NB4 (cell line): ENCODE data around the gene EPB41L3.

Experiments
- POLR2A ChIP-seq: IDR thresholded peaks from 2 replicates; pipeline ENCODE4 v1.6.1; 2011; ENCODE audit warnings: mild to moderate bottlenecking; ENCODE audit not compliant: insufficient read length; ENCODE audit errors: extremely low read depth
- TF ChIP-seq, protein P1 (sequence below): IDR thresholded peaks from one replicate; pipeline ENCODE4 v1.5.1; 2012; ENCODE audit warnings: low read depth, low read length
- TF ChIP-seq, protein P2 (sequence below): IDR thresholded peaks from 2 replicates; pipeline ENCODE4 v1.6.1; 2011; ENCODE audit warnings: low read depth, low read length

DNA sequence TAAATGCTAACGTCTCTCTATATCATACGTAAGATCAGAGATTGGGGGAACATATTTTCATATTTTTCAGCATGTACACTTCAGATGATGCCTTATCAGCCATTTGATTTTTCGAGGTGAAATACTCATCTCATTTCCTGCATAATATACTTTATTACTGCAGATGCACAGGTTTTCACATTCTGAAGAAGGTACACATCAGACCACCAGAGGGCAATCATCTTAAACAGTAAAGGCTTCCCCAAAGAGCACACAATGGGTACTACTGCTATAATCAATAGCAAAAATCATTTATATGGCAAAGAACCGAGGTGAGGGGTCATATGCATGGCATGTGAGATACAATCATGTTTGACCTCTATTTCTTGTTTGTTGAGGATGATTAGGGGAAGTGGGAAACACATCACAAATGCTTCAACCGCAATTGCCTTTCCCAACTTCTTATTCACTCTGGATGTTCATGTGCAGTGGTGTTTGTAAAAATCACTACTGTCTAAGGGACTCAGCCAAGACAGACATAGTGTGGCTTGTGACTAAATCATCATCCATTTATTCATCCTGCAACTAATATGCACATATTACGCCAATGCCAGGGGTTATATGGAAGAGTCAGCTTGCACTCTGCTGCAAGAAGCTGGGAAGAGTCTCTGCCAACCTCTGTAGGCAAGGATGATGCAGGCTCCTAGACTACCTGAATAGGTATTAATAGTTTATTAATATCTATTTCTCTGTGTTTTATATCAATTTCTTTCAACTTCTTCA is 118.7 kb downstream of the EPB41L3 start:
- TF ChIP-seq, protein P1, sequence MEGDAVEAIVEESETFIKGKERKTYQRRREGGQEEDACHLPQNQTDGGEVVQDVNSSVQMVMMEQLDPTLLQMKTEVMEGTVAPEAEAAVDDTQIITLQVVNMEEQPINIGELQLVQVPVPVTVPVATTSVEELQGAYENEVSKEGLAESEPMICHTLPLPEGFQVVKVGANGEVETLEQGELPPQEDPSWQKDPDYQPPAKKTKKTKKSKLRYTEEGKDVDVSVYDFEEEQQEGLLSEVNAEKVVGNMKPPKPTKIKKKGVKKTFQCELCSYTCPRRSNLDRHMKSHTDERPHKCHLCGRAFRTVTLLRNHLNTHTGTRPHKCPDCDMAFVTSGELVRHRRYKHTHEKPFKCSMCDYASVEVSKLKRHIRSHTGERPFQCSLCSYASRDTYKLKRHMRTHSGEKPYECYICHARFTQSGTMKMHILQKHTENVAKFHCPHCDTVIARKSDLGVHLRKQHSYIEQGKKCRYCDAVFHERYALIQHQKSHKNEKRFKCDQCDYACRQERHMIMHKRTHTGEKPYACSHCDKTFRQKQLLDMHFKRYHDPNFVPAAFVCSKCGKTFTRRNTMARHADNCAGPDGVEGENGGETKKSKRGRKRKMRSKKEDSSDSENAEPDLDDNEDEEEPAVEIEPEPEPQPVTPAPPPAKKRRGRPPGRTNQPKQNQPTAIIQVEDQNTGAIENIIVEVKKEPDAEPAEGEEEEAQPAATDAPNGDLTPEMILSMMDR: peak; percentile 32
- TF ChIP-seq, protein P2, sequence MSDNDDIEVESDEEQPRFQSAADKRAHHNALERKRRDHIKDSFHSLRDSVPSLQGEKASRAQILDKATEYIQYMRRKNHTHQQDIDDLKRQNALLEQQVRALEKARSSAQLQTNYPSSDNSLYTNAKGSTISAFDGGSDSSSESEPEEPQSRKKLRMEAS: no peak
- TF ChIP-seq POLR2A: no peak
